Measurements from ENCODE around the gene TBL1XR1.

The TBL1XR1 gene

DNA sequence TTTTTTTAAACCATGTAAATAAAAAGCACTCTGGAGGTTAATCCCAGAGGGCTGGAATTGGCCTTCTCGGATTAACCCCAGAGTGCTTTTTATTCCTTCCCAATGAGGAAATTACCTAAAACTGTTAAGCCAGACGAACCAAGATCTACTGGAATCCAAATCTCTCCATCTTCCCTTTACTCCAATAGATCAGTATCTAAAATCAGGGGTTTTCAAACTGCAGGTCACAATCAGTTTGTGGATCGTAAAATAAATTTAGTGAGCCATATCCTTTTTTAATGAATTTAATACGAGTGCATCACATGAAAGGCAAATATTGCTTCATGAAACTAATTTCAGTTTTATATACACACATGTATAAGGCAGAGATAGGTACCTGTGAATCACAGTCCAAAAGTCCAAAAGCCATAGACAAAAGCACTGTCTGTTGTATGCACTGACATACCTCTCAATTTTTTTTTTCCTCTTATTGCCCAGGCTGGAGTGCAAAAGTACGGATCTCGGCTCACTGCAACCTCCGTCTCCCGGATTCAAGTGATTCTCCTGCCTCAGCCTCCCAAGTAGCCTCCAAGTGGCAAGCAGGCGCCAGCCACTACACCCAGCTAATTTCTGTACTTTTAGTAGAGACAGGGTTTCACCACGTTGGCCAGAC, 61.3 kb downstream of the TBL1XR1 start:
- Histone ChIP-seq H3K27me3 (ENCODE audit: control insufficient read depth in 5 of 5, insufficient read depth in 4 of 5, low read length in 5 of 5) (no peaks in the 10 kb centered on the region), H3K27ac (ENCODE audit: low read depth, low read length) (no peak overlapping the region), H3K9me3 (ENCODE audit: control insufficient read depth in 5 of 5, low read length in 5 of 5) (no peaks in the 10 kb centered on the region), H3K36me3 (ENCODE audit: control insufficient read depth in 5 of 5, insufficient read depth in 5 of 5, low read length in 5 of 5) (peaks cover 0 to 4% (median 0%) of the 10 kb centered on the region in 5 donors), H3K9ac (ENCODE audit: low read length in 5 of 5) (no peak overlapping the region), H3K4me3 (ENCODE audit: low read depth in 1 of 5, low read length in 5 of 5) (no peak overlapping the region), H3K4me1 (ENCODE audit: control insufficient read depth in 5 of 5, insufficient read depth in 5 of 5, low read length in 5 of 5) (peaks cover 0 to 17% (median 15%) of the 10 kb centered on the region in 5 donors)

- peaks cover 0 to 17% (median 15%) of the 10 kb centered on the region in 5 donors for H3K4me1 ChIP-seq (ENCODE audit: control insufficient read depth in 5 of 5, insufficient read depth in 5 of 5, low read length in 5 of 5)
Measured at GRCh38 chr3:177134816-177135210, 62.5 kb downstream of the TBL1XR1 start.

GRCh38 chr3:177133860-177134815, 63.1 kb downstream of the TBL1XR1 start:
- peak overlapping the region in 1 of 5 donors; percentile 22 for H3K4me3 ChIP-seq (ENCODE audit: low read depth in 1 of 5, low read length in 5 of 5)
- H3K27ac ChIP-seq (ENCODE audit: low read depth, low read length): no peak overlapping the region
- peaks cover 0 to 4% (median 0%) of the 10 kb centered on the region in 5 donors for H3K36me3 ChIP-seq (ENCODE audit: control insufficient read depth in 5 of 5, insufficient read depth in 5 of 5, low read length in 5 of 5)
- H3K9ac ChIP-seq (ENCODE audit: low read length in 5 of 5): peak overlapping the region in 1 of 5 donors; percentile 32
- peaks cover 0 to 17% (median 15%) of the 10 kb centered on the region in 5 donors for H3K4me1 ChIP-seq (ENCODE audit: control insufficient read depth in 5 of 5, insufficient read depth in 5 of 5, low read length in 5 of 5)
- H3K9me3 ChIP-seq (ENCODE audit: control insufficient read depth in 5 of 5, low read length in 5 of 5): no peaks in the 10 kb centered on the region
- H3K27me3 ChIP-seq (ENCODE audit: control insufficient read depth in 5 of 5, insufficient read depth in 4 of 5, low read length in 5 of 5): no peaks in the 10 kb centered on the region

More at GRCh38 chr3:177134816-177135210, 62.5 kb downstream of the TBL1XR1 start:
- Histone ChIP-seq H3K4me3 (ENCODE audit: low read depth in 1 of 5, low read length in 5 of 5) (no peak overlapping the region), H3K27ac (ENCODE audit: low read depth, low read length) (no peak overlapping the region), H3K9me3 (ENCODE audit: control insufficient read depth in 5 of 5, low read length in 5 of 5) (no peaks in the 10 kb centered on the region), H3K36me3 (ENCODE audit: control insufficient read depth in 5 of 5, insufficient read depth in 5 of 5, low read length in 5 of 5) (peaks cover 0 to 4% (median 0%) of the 10 kb centered on the region in 5 donors), H3K9ac (ENCODE audit: low read length in 5 of 5) (no peak overlapping the region), H3K27me3 (ENCODE audit: control insufficient read depth in 5 of 5, insufficient read depth in 4 of 5, low read length in 5 of 5) (no peaks in the 10 kb centered on the region)

GRCh38 chr3:177131927-177132636, 65.2 kb downstream of the TBL1XR1 start:
- Histone ChIP-seq H3K4me3 (ENCODE audit: low read depth in 1 of 5, low read length in 5 of 5) (no peak overlapping the region), H3K4me1 (ENCODE audit: control insufficient read depth in 5 of 5, insufficient read depth in 5 of 5, low read length in 5 of 5) (peaks cover 0 to 17% (median 15%) of the 10 kb centered on the region in 5 donors), H3K27ac (ENCODE audit: low read depth, low read length) (no peak overlapping the region), H3K9ac (ENCODE audit: low read length in 5 of 5) (no peak overlapping the region), H3K36me3 (ENCODE audit: control insufficient read depth in 5 of 5, insufficient read depth in 5 of 5, low read length in 5 of 5) (peaks cover 0 to 4% (median 0%) of the 10 kb centered on the region in 5 donors), H3K9me3 (ENCODE audit: control insufficient read depth in 5 of 5, low read length in 5 of 5) (no peaks in the 10 kb centered on the region), H3K27me3 (ENCODE audit: control insufficient read depth in 5 of 5, insufficient read depth in 4 of 5, low read length in 5 of 5) (no peaks in the 10 kb centered on the region)

DNA sequence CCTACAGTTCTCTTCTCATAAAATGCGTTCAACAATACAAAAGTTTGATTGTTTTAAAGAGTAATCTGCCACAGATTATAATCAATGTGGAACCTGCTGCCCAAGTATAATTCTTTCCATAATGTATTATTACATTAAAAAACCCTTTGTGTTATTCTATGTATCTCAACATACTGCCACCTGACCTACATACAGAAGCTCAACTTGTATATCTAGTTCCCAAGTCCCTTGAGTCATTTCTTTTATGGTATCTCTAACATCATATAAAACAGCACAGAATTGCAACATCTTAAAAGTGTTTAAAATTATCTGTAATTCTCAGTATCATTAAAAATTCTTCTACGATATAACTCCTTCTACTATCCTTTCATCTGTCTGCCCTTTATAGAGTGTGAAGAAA, 70.3 kb downstream of the TBL1XR1 start:
- Histone ChIP-seq H3K27ac (ENCODE audit: low read depth, low read length) (no peak overlapping the region), H3K4me3 (ENCODE audit: low read depth in 1 of 5, low read length in 5 of 5) (no peak overlapping the region), H3K4me1 (ENCODE audit: control insufficient read depth in 5 of 5, insufficient read depth in 5 of 5, low read length in 5 of 5) (peaks cover 0 to 15% (median 4%) of the 10 kb centered on the region in 5 donors), H3K9me3 (ENCODE audit: control insufficient read depth in 5 of 5, low read length in 5 of 5) (no peaks in the 10 kb centered on the region), H3K27me3 (ENCODE audit: control insufficient read depth in 5 of 5, insufficient read depth in 4 of 5, low read length in 5 of 5) (no peaks in the 10 kb centered on the region), H3K36me3 (ENCODE audit: control insufficient read depth in 5 of 5, insufficient read depth in 5 of 5, low read length in 5 of 5) (peaks cover 0 to 2% (median 0%) of the 10 kb centered on the region in 5 donors), H3K9ac (ENCODE audit: low read length in 5 of 5) (no peak overlapping the region)

DNA sequence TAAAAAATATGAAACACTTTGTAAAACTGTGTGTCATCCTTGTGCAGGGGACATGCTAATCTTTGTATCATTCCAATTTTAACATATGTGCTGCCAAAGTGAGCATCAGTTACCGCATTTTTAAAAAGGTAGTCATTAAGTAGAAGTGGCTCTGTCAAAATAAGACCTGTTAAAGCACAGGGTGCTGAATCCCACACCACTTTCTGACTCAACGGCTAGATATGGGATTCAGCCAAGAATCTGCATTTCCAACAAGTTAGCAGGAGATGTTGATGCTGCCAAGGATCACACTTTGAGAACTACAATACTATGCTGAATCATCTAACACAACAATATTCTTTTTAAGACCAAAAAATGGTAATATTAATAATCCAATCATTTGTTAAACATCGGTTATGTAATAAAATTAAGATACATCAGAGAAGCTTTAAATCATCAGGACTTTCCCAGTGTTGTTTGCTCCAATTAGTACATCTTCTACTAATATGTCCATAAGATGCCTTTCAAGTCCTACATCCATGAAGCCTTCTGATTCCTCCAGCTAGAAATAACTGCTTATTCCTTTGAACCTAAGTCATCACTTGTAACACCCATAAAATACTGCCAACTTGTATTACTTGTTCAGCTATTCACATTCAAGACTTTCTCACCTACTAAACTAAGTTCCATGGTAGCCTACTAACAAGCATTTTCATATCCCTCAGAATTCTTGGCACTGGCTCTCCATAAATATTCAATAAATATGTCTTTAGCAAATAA, 71.1 kb downstream of the TBL1XR1 start:
- Histone ChIP-seq H3K4me3 (ENCODE audit: low read depth in 1 of 5, low read length in 5 of 5) (no peak overlapping the region), H3K27me3 (ENCODE audit: control insufficient read depth in 5 of 5, insufficient read depth in 4 of 5, low read length in 5 of 5) (no peaks in the 10 kb centered on the region), H3K36me3 (ENCODE audit: control insufficient read depth in 5 of 5, insufficient read depth in 5 of 5, low read length in 5 of 5) (no peaks in the 10 kb centered on the region), H3K9me3 (ENCODE audit: control insufficient read depth in 5 of 5, low read length in 5 of 5) (no peaks in the 10 kb centered on the region), H3K9ac (ENCODE audit: low read length in 5 of 5) (no peak overlapping the region), H3K27ac (ENCODE audit: low read depth, low read length) (no peak overlapping the region), H3K4me1 (ENCODE audit: control insufficient read depth in 5 of 5, insufficient read depth in 5 of 5, low read length in 5 of 5) (peaks cover 0 to 16% (median 4%) of the 10 kb centered on the region in 5 donors)

DNA sequence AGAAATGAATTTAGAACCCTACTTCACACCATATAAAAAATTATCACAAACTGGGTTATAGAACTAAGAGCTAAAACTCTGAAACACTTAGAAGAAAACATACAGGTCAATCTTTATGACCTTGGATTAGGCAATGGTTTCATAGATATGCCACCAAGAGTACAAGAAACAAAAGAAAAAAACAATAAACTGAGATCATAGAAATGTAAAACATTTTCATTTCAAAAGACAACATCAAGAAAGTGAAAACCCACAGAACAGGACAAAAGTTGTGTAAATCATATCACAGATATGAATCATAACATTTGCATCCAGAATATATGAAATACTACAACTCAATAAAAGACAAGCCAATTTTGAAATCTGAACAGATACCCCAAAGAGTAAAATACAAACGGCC, 72.4 kb downstream of the TBL1XR1 start:
- H3K36me3 ChIP-seq (ENCODE audit: control insufficient read depth in 5 of 5, insufficient read depth in 5 of 5, low read length in 5 of 5): no peaks in the 10 kb centered on the region

DNA sequence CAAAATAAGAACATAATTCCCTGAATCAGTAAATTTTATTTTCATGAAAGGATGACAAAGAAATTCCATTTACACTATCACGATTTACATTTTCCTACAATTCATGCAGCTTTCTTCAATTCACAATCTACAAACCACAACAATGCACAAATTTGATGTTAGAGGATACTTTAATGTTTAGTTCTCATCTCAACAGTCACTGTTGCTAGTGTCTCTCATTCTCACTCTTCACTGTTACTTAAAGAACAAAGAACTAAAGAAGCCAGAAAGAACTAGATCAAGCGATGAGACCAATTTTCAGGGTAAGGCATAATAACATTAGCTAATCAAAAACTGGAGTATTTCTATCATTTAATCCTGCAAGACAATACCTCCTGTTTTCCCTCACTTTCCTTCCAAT, 73.5 kb downstream of the TBL1XR1 start:
- no peak overlapping the region for H3K4me3 ChIP-seq (ENCODE audit: low read depth in 1 of 5, low read length in 5 of 5)
- no peaks in the 10 kb centered on the region for H3K36me3 ChIP-seq (ENCODE audit: control insufficient read depth in 5 of 5, insufficient read depth in 5 of 5, low read length in 5 of 5)
- H3K27ac ChIP-seq (ENCODE audit: low read depth, low read length): no peak overlapping the region
- no peaks in the 10 kb centered on the region for H3K9me3 ChIP-seq (ENCODE audit: control insufficient read depth in 5 of 5, low read length in 5 of 5)
- no peak overlapping the region for H3K9ac ChIP-seq (ENCODE audit: low read length in 5 of 5)
- H3K27me3 ChIP-seq (ENCODE audit: control insufficient read depth in 5 of 5, insufficient read depth in 4 of 5, low read length in 5 of 5): no peaks in the 10 kb centered on the region
- H3K4me1 ChIP-seq (ENCODE audit: control insufficient read depth in 5 of 5, insufficient read depth in 5 of 5, low read length in 5 of 5): peaks cover 0 to 24% (median 6%) of the 10 kb centered on the region in 5 donors

More for the DNA sequence above, 72.4 kb downstream of the TBL1XR1 start:
- peaks cover 0 to 24% (median 6%) of the 10 kb centered on the region in 5 donors for H3K4me1 ChIP-seq (ENCODE audit: control insufficient read depth in 5 of 5, insufficient read depth in 5 of 5, low read length in 5 of 5)
- H3K4me3 ChIP-seq (ENCODE audit: low read depth in 1 of 5, low read length in 5 of 5): no peak overlapping the region
- no peaks in the 10 kb centered on the region for H3K9me3 ChIP-seq (ENCODE audit: control insufficient read depth in 5 of 5, low read length in 5 of 5)
- H3K27ac ChIP-seq (ENCODE audit: low read depth, low read length): no peak overlapping the region
- no peaks in the 10 kb centered on the region for H3K27me3 ChIP-seq (ENCODE audit: control insufficient read depth in 5 of 5, insufficient read depth in 4 of 5, low read length in 5 of 5)
- H3K9ac ChIP-seq (ENCODE audit: low read length in 5 of 5): no peak overlapping the region

DNA sequence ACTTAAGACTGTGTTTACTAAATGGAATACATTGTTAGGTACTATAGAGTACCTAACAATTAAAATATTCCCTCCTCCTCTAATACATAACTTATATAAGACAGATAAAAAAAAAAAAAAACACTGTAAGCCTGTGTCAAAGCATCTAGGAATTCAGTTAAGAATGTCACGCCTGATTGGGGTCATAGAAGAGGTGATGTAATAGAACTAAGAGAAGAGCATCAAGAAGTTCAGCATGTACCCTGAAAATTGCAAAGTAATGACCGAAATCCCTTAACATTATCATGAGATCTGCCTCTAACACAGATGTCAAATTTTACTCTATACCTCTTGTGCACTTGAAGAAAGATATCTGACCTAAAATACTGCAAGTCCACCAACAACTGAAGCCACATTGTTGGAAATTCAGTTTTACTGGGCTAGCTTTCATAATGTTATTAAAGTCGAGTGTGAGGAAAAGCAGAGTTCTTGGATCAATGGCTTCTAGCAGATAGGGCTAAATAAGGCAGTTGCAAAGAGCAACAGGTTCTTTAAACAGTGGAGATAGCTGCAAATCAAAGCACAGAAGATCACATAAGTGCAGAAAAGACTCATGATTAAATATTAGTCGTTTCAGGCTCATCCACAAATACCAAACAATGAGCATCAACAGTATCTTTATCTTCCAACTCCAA, 75.0 kb downstream of the TBL1XR1 start:
- Histone ChIP-seq H3K36me3 (ENCODE audit: control insufficient read depth in 5 of 5, insufficient read depth in 5 of 5, low read length in 5 of 5) (no peaks in the 10 kb centered on the region), H3K9me3 (ENCODE audit: control insufficient read depth in 5 of 5, low read length in 5 of 5) (no peaks in the 10 kb centered on the region), H3K27ac (ENCODE audit: low read depth, low read length) (no peak overlapping the region), H3K4me1 (ENCODE audit: control insufficient read depth in 5 of 5, insufficient read depth in 5 of 5, low read length in 5 of 5) (peaks cover 0 to 24% (median 6%) of the 10 kb centered on the region in 5 donors), H3K9ac (ENCODE audit: low read length in 5 of 5) (no peak overlapping the region), H3K27me3 (ENCODE audit: control insufficient read depth in 5 of 5, insufficient read depth in 4 of 5, low read length in 5 of 5) (no peaks in the 10 kb centered on the region), H3K4me3 (ENCODE audit: low read depth in 1 of 5, low read length in 5 of 5) (no peak overlapping the region)
